ENCODE results near the gene C5orf15.

DNA sequence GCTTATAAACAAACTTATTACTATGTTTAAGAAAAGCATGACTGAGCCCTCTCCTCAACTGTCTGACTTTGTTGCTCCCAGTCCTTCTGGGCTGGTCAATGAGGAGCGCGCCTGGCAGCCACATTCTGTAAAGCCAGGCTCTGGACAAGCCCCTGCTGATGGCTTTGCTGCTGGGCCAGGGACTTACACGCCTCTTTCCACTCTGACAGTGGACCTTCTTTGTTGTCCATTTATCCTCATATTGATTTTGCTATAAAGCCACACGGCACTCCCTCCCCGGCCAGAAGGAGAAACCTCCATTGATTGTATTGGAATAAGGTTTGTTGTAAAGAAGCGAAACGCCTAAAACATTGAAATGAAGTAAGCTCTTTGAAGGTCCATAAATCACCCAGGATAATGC, 50.6 kb downstream of the C5orf15 start:
- TF ChIP-seq EZH2 (IDR thresholded peaks at IDR 0.05) (no peak), POLR2AphosphoS5 (IDR thresholded peaks at IDR 0.05; ENCODE audit: borderline replicate concordance, low read depth, low read length) (no peak)
